Measurements from ENCODE around the gene FOXP1. TPM values are rescaled to one million over a fixed set of nuclear protein-coding genes. Genes with fewer than 3 reads are reported as not detected.

Gene FOXP1
- total and polyA plus RNA-seq, 2 of the 13 experiments (the other 11 are each of a cell fraction or from before 2014, with no cell fraction given), result 40.4 to 59.0 TPM

GRCh38 chr3:71153713-71154112 lies 429.8 kb downstream of the FOXP1 start (continued):
- TF ChIP-seq ARID5B (CRISPR knock-in tag; IDR thresholded peaks at IDR 0.05) (peak; percentile 92), NFATC3 (CRISPR knock-in tag; IDR thresholded peaks at IDR 0.05) (no peak), JUNB (CRISPR knock-in tag; IDR thresholded peaks at IDR 0.05; ENCODE audit: borderline replicate concordance) (no peak), ZNF816 (CRISPR knock-in tag; IDR thresholded peaks at IDR 0.05; ENCODE audit: borderline replicate concordance) (no peak), ZNF704 (CRISPR knock-in tag; IDR thresholded peaks at IDR 0.05; ENCODE audit: borderline replicate concordance) (no peak), ZNF468 (CRISPR knock-in tag; IDR thresholded peaks at IDR 0.05) (no peak), PAXIP1 (CRISPR knock-in tag; conservative IDR thresholded peaks at IDR 0.05) (peak; percentile 60), ZBTB44 (CRISPR knock-in tag; IDR thresholded peaks at IDR 0.05) (no peak), MED13 (CRISPR knock-in tag; IDR thresholded peaks at IDR 0.05) (no peak), MXI1 (IDR thresholded peaks at IDR 0.05; ENCODE audit: borderline replicate concordance, low read depth, low read length) (no peak), MED1 (CRISPR knock-in tag; IDR thresholded peaks at IDR 0.05) (peak; percentile 67), ETV5 (CRISPR knock-in tag; IDR thresholded peaks at IDR 0.05; ENCODE audit: borderline replicate concordance) (no peak), SOX6 (IDR thresholded peaks at IDR 0.05) (no peak), SOX6 (CRISPR knock-in tag; IDR thresholded peaks at IDR 0.05) (peak; percentile 28; the same call in 1 of the 2 replicates), ZNF432 (CRISPR knock-in tag; IDR thresholded peaks at IDR 0.05; ENCODE audit: borderline replicate concordance) (no peak), ZEB1 (IDR thresholded peaks at IDR 0.05; ENCODE audit: insufficient replicate concordance, low read depth) (no peak), CBX2 (IDR thresholded peaks at IDR 0.05; ENCODE audit: low read depth, low read length) (no peak), CBX2 (CRISPR knock-in tag; IDR thresholded peaks at IDR 0.05; ENCODE audit: low read depth) (no peak), PRMT3 (CRISPR knock-in tag; IDR thresholded peaks at IDR 0.05; ENCODE audit: borderline replicate concordance, low read depth) (no peak), SUZ12 (IDR thresholded peaks at IDR 0.05; ENCODE audit: low read depth, low read length) (no peak), FOXA3 (CRISPR knock-in tag; IDR thresholded peaks at IDR 0.05) (peak; percentile 87), PTBP1 (IDR thresholded peaks at IDR 0.05; ENCODE audit: low read depth, low read length, poor library complexity, severe bottlenecking) (no peak)
